Measurements from ENCODE around the gene IL1R1. TPM values are rescaled to one million over a fixed set of nuclear protein-coding genes. Genes with fewer than 3 reads are reported as not detected.

The IL1R1 gene
- total RNA-seq, 1 experiment from 2014 or later: 1.0 TPM

DNA sequence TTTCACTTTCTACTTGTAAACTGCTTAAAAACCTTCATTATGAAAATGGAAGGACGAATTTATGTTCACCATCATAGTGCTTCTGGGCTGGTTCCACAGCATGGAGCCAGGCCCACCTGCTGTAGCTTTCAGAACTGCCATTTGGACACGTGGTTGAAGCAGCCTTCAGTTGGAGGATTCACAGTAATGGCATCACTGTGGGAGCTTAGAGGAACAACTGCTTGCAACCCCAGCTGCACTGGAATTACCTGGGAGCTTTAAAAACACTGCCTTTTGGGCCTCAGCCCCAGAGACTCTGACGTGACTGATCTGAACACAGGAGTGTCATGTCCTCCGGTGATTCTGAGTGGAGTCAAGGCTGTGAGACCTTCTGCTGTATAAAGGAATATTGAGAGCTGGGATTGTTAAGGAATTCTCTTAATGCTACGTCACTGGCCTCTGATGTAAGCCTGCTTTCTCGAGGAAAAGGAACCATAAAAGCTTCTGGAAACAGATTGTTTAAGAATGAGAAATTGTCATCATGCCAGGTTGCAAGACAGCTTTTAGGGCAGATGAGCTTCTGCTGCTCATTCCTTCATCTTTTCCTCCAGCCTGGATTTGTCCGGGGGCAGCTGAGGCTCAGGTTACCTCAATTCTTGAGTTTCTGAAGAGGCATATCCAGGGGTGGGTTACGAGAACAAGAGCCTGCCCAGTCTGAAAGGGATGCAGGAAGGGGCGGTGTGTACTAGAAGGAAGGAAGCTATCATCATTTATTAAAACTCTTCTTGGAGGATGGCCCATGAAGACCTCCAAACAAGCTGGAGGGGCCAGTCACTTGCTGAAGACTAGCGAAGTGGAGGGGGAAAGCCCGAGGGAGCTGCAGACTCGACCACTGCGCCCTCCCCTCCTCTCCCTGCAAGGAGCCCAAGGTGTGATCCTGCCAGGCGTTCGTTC is 1.3 kb upstream of the IL1R1 start:
- H3K4me3 ChIP-seq (ENCODE audit: insufficient read depth, low read depth, low read length): no peak overlapping the region
- peaks cover 27% of the 10 kb centered on the region for H3K27me3 ChIP-seq (ENCODE audit: control insufficient read depth, insufficient read depth, low read length)
- DNase-seq: peak; percentile 38
- H3K36me3 ChIP-seq (replicated peaks; ENCODE audit: control insufficient read depth, insufficient read depth, low read length): no peaks in the 10 kb centered on the region

DNA sequence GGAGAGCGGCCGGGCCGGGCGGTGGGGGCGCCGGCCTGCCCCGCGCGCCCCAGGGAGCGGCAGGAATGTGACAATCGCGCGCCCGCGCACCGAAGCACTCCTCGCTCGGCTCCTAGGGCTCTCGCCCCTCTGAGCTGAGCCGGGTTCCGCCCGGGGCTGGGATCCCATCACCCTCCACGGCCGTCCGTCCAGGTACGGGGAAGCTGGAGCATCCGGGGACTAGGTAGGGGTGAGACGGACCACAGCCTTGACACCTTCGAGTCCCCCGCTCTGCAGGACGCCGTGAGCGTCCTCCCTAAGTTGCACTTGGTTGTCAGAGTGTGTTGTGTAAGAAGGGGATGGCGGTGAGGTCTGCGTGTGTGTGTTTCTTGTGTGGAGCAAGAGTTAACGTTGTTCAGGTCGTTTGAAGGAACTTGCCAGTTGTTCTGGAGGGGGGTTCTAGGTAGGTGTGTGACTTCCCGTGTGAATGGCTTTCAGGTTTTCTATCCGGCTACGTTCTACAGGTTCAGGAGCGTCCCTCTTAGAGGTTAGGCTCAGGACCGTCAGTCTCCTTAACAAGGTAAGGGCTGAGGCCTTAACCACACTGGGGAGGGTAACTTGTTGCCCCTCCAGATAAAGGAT is 393 bp downstream of the IL1R1 start:
- Histone ChIP-seq H3K27me3 (ENCODE audit: control insufficient read depth, insufficient read depth, low read length) (peaks cover 27% of the 10 kb centered on the region), H3K4me3 (ENCODE audit: insufficient read depth, low read depth, low read length) (peak overlapping the region; percentile 47), H3K36me3 (replicated peaks; ENCODE audit: control insufficient read depth, insufficient read depth, low read length) (no peaks in the 10 kb centered on the region)
- DNase-seq: no peak

DNA sequence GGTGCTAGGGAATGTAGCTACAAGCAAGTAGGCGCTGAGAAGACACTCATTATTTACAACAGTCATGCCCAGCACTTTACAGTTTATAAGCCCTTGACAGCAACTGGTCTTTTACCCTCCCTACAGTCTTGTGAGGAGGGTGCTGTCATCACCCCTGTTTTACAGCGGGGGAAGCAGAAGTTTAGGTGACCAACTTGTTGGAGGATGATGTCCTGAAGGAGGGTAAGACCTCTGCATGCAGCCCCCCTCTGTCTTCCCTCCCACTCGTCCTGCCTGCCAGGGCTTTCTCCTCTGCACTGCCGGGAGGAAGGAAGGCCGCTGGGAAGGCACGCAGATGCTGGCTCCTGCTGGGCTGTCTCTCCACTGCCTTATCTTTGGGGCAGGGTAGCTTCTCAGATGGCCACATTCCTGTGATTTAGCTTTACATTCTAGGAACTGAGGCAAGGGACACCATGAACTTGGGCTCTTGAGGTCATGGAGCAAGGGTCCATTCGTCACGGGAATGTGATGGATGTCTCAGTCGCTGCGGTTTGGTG is 972 bp downstream of the IL1R1 start:
- Histone ChIP-seq H3K36me3 (replicated peaks; ENCODE audit: control insufficient read depth, insufficient read depth, low read length) (no peaks in the 10 kb centered on the region), H3K27me3 (ENCODE audit: control insufficient read depth, insufficient read depth, low read length) (peaks cover 27% of the 10 kb centered on the region), H3K4me3 (ENCODE audit: insufficient read depth, low read depth, low read length) (no peak overlapping the region)
- DNase-seq: no peak

DNA sequence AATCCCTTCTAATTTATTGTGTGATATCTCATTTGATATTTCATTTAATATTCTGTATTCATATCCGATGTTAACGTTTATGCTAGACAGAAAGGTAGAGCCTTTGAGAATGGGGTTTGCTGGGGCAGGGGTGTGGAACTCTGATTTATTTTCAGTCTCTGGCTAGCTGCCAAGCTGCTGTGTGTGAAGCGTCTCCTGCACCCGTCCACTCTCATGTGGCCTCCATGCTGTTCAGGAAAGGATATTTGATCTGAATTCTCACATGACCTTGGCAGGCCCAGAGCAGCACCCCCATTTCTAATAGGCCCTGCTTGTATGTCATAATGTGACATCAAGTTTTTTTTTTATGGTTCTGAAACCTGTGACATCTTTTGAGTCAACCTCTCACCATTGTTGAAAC is 1.6 kb downstream of the IL1R1 start:
- Histone ChIP-seq H3K4me3 (ENCODE audit: insufficient read depth, low read depth, low read length) (no peak overlapping the region), H3K27me3 (ENCODE audit: control insufficient read depth, insufficient read depth, low read length) (peaks cover 27% of the 10 kb centered on the region), H3K36me3 (replicated peaks; ENCODE audit: control insufficient read depth, insufficient read depth, low read length) (no peaks in the 10 kb centered on the region)
- no peak for DNase-seq

DNA sequence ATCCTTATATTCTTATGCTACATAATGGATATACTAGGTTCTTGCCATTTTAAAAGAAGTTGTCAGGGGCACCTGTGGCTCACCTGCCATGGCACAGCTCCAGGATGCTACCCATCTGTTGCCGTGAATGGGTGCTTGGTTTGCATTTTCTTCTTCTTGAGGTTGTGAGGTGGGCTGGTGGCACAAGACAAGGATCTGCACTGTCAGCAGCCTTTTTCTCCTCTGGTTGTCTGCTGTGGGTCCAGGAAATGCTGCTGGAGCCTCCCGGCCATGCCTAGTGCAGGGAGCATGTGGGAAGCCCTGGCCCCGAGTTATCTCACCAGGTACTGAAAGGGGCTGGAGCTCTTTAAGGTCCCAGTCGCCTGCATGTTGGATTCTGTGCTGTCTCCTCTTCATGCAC is 2.6 kb downstream of the IL1R1 start:
- H3K36me3 ChIP-seq (replicated peaks; ENCODE audit: control insufficient read depth, insufficient read depth, low read length): no peaks in the 10 kb centered on the region
- no peak overlapping the region for H3K4me3 ChIP-seq (ENCODE audit: insufficient read depth, low read depth, low read length)
- peaks cover 27% of the 10 kb centered on the region for H3K27me3 ChIP-seq (ENCODE audit: control insufficient read depth, insufficient read depth, low read length)
- DNase-seq: no peak

DNA sequence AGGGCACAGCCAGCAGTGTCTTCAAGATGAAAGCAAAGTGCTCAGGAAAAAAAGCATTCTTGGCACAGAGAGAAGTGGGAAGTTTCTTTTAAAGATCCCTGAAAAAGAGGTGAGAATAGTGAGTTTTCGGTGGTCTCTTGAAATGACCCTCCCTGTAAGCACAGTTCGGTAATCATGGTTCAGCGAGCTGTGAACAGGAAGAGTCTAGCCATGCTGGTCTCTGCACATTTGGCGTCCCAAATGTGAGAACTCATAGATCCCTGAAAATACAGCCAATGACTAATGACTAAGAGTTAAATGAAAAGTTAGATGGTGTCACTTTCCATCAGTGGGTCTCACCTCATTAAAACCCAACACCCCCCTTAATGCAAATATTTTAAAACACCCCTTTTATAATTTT is 3.4 kb downstream of the IL1R1 start:
- Histone ChIP-seq H3K4me3 (ENCODE audit: insufficient read depth, low read depth, low read length) (no peak overlapping the region), H3K36me3 (replicated peaks; ENCODE audit: control insufficient read depth, insufficient read depth, low read length) (no peaks in the 10 kb centered on the region), H3K27me3 (ENCODE audit: control insufficient read depth, insufficient read depth, low read length) (peaks cover 26% of the 10 kb centered on the region)
- no peak for DNase-seq

DNA sequence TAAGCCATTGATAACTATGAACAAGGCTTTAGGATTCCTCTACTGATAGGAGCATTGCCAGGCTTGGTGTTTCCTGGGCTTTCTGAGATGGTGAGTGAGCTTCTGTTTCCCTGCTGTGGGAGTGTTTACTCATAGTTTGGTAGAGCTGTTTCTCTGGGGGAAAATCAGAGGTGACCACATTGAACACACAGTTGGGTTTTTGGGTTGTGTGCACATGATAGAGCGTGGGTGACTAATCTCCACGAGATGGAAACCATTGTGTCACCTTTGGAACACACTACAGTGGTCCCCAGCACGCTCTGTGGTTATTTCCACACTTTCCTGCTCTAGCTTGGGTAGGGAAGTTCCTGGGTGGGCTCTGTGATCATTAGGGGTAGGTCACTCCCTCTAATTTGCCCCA is 5.4 kb downstream of the IL1R1 start:
- no peaks in the 10 kb centered on the region for H3K36me3 ChIP-seq (replicated peaks; ENCODE audit: control insufficient read depth, insufficient read depth, low read length)
- H3K27me3 ChIP-seq (ENCODE audit: control insufficient read depth, insufficient read depth, low read length): peaks cover 9% of the 10 kb centered on the region
- no peak overlapping the region for H3K4me3 ChIP-seq (ENCODE audit: insufficient read depth, low read depth, low read length)
- DNase-seq: no peak

DNA sequence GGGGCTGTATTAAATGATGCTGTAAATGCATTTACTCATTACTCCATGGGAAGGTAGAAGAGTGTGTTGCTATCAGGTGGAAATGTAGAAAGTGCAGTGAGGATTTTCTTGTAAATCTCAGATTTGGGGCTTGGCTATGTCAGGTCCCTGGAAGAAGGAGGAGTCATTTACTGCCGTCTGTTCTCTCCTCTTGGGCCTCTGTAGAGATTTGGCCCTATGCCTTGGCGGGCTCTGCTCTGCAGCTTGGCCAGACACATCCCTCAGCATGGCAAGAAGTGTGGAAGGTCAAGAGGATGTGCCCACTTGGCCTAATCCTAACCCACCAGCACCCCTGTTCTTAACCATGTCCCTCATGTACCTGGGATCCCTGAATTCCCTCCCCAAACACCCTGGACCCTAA is 6.7 kb downstream of the IL1R1 start:
- DNase-seq: no peak
- no peaks in the 10 kb centered on the region; the same call in 1 of the 2 replicates for H3K27me3 ChIP-seq (ENCODE audit: control insufficient read depth, insufficient read depth, low read length)
- H3K36me3 ChIP-seq (replicated peaks; ENCODE audit: control insufficient read depth, insufficient read depth, low read length): no peaks in the 10 kb centered on the region
- H3K4me3 ChIP-seq (ENCODE audit: insufficient read depth, low read depth, low read length): no peak overlapping the region

DNA sequence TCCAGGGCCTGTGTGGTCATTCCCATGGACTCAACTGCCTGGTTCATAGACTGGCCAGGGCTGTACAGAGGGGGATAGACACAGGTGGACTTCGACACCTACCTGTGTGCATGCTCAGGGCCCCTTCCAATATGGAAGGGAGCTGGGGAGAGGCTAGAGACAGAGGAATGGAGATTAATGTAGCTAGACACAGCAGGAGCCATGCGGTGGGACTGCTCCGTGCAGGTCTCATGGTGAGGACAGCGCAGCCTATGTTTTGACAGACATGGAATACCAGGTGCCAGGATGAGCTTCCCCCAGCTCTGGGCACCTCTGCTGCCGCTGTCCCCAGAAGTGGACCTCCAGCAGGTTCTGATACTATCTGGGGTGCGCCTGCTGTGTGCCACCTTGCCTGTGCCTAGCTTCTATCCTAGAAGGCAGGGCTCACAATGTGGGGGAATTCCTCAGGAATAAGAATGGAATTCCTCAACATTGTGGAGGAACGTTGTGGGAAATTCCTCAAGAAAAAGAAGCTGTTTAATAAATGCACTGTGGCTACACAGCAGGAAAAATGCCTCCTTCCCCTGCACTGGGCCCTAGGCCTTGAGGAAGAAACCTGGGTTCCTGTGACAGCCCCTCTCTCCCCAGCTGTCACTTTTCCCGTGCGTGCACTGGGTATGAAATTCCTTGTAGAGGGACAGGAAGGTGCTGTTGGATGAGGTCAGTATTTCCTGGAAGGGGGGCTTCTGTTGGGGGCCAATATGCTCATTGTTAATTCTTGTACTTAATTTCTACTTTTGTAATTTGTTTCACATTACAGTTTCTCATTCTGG is 7.3 kb downstream of the IL1R1 start:
- no peak overlapping the region for H3K4me3 ChIP-seq (ENCODE audit: insufficient read depth, low read depth, low read length)
- no peak for DNase-seq
- H3K27me3 ChIP-seq (ENCODE audit: control insufficient read depth, insufficient read depth, low read length): no peaks in the 10 kb centered on the region; the same call in 1 of the 2 replicates
- no peaks in the 10 kb centered on the region for H3K36me3 ChIP-seq (replicated peaks; ENCODE audit: control insufficient read depth, insufficient read depth, low read length)

DNA sequence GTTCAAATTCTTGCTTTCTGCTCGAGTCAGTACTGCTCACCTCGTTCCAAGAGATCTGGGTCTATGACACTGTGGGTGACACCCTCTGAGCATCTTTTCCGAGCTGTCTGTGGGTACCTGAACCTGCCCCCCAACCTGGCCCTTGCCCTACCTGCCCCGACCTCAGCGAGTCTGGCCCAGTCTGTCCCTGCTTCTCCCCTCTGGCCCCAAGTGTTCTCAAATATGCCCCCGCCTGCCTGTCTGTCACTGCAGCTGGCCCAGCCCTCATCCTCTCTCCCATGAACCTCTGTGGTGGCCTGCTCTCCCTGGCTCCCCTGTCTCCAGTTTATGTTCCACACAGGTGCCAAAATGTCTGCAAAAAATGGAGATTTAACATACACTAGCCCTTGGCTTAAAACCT is 11.8 kb downstream of the IL1R1 start:
- DNase-seq: no peak
- Histone ChIP-seq H3K27me3 (ENCODE audit: control insufficient read depth, insufficient read depth, low read length) (no peaks in the 10 kb centered on the region), H3K36me3 (replicated peaks; ENCODE audit: control insufficient read depth, insufficient read depth, low read length) (no peaks in the 10 kb centered on the region), H3K4me3 (ENCODE audit: insufficient read depth, low read depth, low read length) (no peak overlapping the region)

DNA sequence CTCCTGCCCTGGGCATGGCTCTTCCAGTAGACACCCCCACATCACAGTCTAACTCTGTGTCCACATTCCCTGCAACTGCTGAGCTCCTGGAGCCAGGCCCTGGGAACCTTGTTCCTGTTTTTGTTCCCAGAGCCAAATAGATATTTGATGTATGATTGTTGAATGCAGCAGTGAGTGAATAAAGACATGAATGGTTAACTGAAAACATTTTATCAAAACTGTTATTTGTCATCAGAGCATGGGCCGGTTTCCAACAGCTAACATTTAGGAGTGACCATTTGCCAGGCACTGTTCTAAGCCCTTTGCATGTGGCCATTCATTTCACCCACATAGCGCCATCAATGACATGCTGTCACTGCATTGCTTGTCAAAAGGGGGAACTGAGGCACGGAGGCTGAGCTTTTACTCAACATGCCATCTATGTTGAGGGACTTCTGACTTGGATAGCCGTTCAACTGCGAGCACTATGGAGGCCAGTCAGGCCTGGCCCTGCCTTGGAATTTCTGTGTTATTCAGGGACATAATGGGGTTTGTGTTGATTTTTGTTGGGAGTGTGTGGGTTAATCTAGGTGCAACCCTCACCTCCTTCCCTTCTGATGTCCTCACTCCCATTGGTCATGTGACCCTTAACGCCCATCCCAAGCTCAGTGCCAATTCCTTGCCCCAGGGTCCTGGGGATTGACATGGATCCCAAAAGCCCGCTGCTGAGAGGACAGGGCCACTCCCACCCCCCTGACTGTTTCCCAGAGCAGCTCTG is 12.6 kb downstream of the IL1R1 start:
- H3K36me3 ChIP-seq (replicated peaks; ENCODE audit: control insufficient read depth, insufficient read depth, low read length): no peaks in the 10 kb centered on the region
- no peak for DNase-seq
- no peak overlapping the region for H3K4me3 ChIP-seq (ENCODE audit: insufficient read depth, low read depth, low read length)
- no peaks in the 10 kb centered on the region for H3K27me3 ChIP-seq (ENCODE audit: control insufficient read depth, insufficient read depth, low read length)

DNA sequence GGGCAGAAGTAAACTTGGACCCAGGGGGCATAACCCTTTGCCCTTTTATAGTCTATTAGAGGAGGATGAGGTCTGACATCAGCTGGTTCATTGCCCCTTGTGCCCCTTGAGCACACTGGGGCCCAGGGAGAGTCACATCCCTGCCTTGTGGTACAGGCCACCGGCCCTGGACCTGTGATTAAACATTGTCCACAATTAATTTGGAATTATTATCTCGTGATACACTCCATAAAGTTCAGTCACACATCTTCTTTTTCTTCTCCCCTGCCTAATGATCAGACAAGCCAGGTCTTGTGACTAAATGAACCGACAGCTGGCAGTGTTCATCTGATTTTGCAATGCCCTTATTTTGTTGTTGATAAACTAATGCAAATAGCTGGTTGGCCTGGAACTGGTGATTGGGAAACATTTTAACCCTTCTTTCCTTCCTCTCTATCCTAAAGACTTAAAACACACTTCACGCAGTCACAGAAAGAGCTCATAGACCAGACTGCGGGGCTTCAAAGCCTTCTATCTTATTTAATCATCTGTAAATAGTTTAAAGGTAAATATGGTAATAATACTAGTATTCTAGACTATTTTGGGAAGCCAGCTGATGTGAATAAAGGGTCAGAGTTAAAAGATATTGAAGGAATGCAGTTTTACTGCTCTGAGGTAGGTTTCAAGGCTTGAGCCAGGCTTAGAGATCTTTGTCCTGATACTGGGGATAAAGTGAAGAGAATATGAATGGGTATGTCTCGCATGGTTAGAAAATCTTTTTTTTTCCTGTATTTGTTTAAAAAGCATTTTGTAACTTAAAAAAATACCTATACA is 13.4 kb downstream of the IL1R1 start:
- H3K4me3 ChIP-seq (ENCODE audit: insufficient read depth, low read depth, low read length): no peak overlapping the region

DNA sequence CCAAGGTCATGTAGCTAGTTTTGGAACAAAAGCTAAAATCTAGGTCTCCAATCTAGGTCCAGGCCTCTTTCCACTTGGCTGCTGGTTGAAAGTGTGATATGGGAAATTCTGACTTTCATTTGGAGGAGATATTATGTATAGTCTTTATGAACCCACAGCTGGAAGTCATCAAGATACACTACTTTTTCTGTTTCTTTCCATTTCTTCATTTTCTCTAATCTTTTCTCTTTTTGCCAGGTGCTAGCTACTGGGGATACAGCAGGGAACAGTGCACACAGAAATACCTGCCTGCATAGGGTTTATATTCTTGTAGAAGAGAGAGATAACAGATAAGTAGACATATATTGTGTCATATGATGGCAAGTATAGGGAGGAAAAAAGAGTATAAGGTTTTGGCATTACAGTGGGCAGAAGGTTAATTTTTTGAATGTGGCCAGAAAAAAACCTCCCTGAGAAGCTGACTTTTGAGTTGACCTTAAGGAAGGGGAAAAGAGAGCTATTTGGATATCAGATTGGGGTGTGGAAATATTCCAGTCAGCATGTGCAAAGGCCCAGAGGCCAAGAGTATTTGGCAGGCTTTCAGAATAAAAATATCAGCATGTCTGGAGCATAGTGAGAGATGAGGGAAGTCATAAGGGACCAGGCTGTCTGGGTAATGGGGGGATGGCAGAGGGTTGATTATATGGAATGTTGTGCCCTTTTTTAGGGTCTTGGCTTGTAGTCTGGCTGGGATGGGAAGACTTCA is 15.6 kb downstream of the IL1R1 start:
- no peak overlapping the region for H3K4me3 ChIP-seq (ENCODE audit: insufficient read depth, low read depth, low read length)
- DNase-seq: no peak
- no peaks in the 10 kb centered on the region for H3K36me3 ChIP-seq (replicated peaks; ENCODE audit: control insufficient read depth, insufficient read depth, low read length)
- H3K27me3 ChIP-seq (ENCODE audit: control insufficient read depth, insufficient read depth, low read length): no peaks in the 10 kb centered on the region

More for the DNA sequence above, 13.4 kb downstream of the IL1R1 start:
- Histone ChIP-seq H3K27me3 (ENCODE audit: control insufficient read depth, insufficient read depth, low read length) (no peaks in the 10 kb centered on the region), H3K36me3 (replicated peaks; ENCODE audit: control insufficient read depth, insufficient read depth, low read length) (no peaks in the 10 kb centered on the region)
- DNase-seq: no peak
